ENCODE results near the gene TMEM239. TPM values are rescaled to one million over a fixed set of nuclear protein-coding genes. Genes with fewer than 3 reads are reported as not detected.

TMEM239 gene
- total and polyA plus RNA-seq, 12 donors, result 0.08 TPM; not detected in 11

GRCh38 chr20:2794866-2795447 lies 21.2 kb upstream of the TMEM239 start:
- Histone ChIP-seq H3K9me3 (replicated peaks in 1 of 3) (no peaks in the 10 kb centered on the region), H3K4me1 (replicated peaks in 1 of 2) (no peaks in the 10 kb centered on the region), H3K36me3 (replicated peaks in 1 of 2) (no peaks in the 10 kb centered on the region), H3K4me3 (no peak overlapping the region), H3K27me3 (peaks cover 16% of the 10 kb centered on the region), H3K27ac (no peak overlapping the region)
- intact Hi-C loops (cut with DNase I), result no loop called here
- 65 to 87% (median 82%) methylated on average over 2 to 11 of the region's 11 CpGs for WGBS, 4 donors
- TF ChIP-seq CTCF (IDR thresholded peaks at IDR 0.05) (no peak), POLR2A (IDR thresholded peaks at IDR 0.05) (no peak)
- DNase-seq, result no peak

DNA sequence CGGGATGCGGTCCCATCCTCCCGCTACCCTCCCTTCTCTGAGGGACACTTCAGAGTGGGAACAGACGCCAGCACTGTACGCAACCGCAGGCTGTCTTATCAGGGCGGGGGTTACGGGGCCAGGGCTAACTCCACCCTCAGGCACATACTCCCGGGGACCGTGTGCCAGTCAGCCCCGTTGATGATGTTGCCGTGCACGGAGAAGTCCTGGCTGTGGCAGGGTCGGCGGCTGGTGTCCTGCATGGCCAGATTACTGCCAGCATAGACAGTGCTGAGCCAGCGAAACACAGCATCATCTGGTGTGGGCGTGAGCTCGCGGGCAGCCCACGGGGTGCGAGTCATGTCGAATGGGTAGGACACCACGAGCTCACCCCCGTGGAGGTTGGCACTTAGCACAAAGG lies 20.7 kb upstream of the TMEM239 start:
- WGBS, 4 donors, result 67 to 85% (median 79%) methylated on average over 18 to 24 of the region's 24 CpGs
- peaks cover 21% of the 10 kb centered on the region for H3K27me3 ChIP-seq

GRCh38 chr20:2796011-2796660 lies 20.0 kb upstream of the TMEM239 start:
- no peak overlapping the region for H3K27ac ChIP-seq
- H3K36me3 ChIP-seq (replicated peaks in 1 of 2), result no peaks in the 10 kb centered on the region
- no peak for DNase-seq
- peaks cover 28% of the 10 kb centered on the region for H3K27me3 ChIP-seq
- peaks cover 0 to 1% of the 10 kb centered on the region in 2 donors for H3K4me1 ChIP-seq (replicated peaks in 1 of 2)
- 83 to 94% (median 90%) methylated on average over 16 to 20 of the region's 20 CpGs for WGBS, 4 donors
- TF ChIP-seq POLR2A (IDR thresholded peaks at IDR 0.05) (no peak), CTCF (IDR thresholded peaks at IDR 0.05) (no peak)
- no peak overlapping the region for H3K4me3 ChIP-seq
- no peaks in the 10 kb centered on the region for H3K9me3 ChIP-seq (replicated peaks in 1 of 3)
- intact Hi-C loops (cut with DNase I), result no loop called here

More for the DNA sequence above, 20.7 kb upstream of the TMEM239 start:
- no peaks in the 10 kb centered on the region for H3K4me1 ChIP-seq (replicated peaks in 1 of 2)
- H3K36me3 ChIP-seq (replicated peaks in 1 of 2), result no peaks in the 10 kb centered on the region
- intact Hi-C loops (cut with DNase I), result no loop called here
- no peak overlapping the region for H3K27ac ChIP-seq
- H3K4me3 ChIP-seq, result no peak overlapping the region
- TF ChIP-seq POLR2A (IDR thresholded peaks at IDR 0.05) (no peak), CTCF (IDR thresholded peaks at IDR 0.05) (no peak)
- DNase-seq, result no peak
- H3K9me3 ChIP-seq (replicated peaks in 1 of 3), result no peaks in the 10 kb centered on the region

DNA sequence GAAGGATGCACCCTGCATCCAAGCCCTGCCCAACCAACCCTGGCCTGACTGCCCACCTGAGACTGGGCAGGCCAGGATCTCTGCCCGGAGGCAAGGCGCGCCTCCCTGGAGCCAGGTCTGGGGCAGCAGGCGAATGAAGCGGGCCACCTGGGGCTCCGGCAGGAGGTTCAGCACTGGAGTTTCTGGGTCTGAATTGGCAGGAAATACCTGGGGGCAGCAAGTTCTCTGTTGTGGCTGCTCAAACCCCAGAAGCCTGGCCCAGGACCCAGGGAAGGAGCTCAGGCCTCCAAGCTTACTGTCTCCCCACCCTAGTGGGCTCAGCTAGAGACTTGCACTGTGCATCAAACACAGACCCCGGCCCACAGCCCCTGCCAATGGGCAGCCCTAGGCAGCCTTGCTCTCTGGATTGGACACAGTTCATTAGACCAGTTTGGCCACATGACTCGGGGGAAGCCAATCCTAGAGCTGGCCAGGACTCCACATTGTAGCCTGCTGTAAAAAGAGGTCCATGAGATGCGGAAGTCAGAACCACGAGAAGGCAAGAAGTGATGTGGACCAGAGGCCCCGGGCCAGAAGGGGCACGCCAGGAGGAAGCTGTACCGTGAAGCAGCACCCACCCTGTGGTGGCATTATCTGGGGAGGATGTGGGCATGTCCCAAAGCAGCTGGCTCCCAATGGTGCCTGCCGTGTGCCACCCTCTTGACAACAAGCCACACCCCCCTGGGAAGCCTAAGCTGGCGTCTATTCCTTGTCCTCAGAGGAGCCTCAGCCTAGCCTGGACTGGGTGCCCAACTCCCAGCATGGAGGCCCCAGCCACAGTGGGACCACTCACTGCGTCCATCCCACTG lies 18.8 kb upstream of the TMEM239 start:
- Histone ChIP-seq H3K4me1 (replicated peaks in 1 of 2) (peaks cover 0 to 5% of the 10 kb centered on the region in 2 donors), H3K36me3 (replicated peaks in 1 of 2) (no peaks in the 10 kb centered on the region), H3K27me3 (peaks cover 40% of the 10 kb centered on the region), H3K27ac (no peak overlapping the region), H3K4me3 (no peak overlapping the region), H3K9me3 (replicated peaks in 1 of 3) (no peaks in the 10 kb centered on the region)
- TF ChIP-seq CTCF (IDR thresholded peaks at IDR 0.05), result no peak
- no peak for TF ChIP-seq POLR2A (IDR thresholded peaks at IDR 0.05)
- intact Hi-C loops (cut with DNase I), result no loop called here
- DNase-seq, result no peak
- 76 to 81% (median 81%) methylated on average over 10 to 16 of the region's 16 CpGs for WGBS, 4 donors

Data from adrenal gland (tissue), 12 donors.